HG02798 (cell line): ENCODE results near the gene MED13.

Source experiments
- ATAC-seq: cut with Tn5 transposase; IDR thresholded peaks from one replicate; pipeline ENCODE4 v1.9.1; 2021; ENCODE audit warnings: mild to moderate bottlenecking; ENCODE audit not compliant: unreplicated experiment, poor library complexity

Gene MED13

DNA sequence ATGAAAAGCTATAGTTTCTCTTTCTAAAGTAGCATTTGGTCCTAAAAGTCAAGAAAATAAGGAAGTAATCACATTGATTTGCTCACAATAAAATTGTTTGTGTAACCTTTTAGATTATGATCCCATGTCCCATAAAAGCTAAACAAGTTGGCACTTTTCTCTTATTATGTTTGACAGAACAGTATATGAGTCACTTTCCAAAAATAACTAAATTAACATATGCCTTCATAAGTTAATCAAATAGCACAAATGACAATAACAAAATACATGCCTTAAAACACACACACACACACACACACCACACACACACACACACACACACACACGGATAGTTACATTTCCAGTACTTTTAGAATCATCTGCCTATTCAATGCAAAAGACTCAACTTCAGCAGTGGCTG is 2.8 kb downstream of the MED13 start:
- no peak for ATAC-seq

- no peak for ATAC-seq
Measured at GRCh38 chr17:62059414-62059813, 5.7 kb downstream of the MED13 start.

DNA sequence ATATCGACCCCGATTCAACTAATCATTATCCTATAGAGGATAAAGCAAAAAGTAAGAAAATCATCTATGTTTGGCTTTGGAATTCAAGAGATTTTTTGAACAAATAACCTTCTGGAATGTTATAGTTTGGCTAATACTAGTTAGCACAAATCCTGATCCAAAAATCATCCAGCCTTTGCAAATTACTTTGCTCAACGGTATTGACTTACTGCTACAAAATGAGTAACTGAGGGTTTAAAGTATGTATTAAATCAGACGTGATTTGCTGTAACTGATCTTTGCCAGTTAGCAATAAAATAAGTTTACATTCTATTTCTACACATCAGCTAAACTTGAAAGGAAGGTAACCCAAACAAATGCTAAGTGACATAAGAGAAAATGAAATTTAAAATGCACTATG is 6.5 kb downstream of the MED13 start:
- no peak for ATAC-seq

DNA sequence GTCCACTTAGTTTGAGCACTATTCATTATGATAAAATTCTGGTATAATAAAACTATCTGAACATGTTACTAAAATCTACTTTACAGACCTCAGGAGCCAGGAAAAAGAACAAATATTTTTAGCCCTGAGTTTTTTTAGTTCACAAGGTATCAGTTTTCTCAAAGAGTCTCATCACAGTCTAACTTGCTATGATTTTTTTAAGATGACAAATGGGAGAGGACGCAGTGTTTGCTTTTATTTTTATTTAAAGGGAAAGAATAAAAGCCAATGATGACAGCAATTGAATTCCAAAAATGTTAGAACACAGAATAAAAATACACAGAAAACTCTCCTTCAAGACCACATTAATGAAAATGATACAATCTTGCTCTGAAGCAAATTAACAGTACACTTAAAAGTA is 7.4 kb downstream of the MED13 start:
- ATAC-seq, result no peak

- ATAC-seq, result no peak
Measured at GRCh38 chr17:62052765-62053338, 12.2 kb downstream of the MED13 start.

GRCh38 chr17:62051053-62051452 is 14.0 kb downstream of the MED13 start:
- no peak for ATAC-seq

DNA sequence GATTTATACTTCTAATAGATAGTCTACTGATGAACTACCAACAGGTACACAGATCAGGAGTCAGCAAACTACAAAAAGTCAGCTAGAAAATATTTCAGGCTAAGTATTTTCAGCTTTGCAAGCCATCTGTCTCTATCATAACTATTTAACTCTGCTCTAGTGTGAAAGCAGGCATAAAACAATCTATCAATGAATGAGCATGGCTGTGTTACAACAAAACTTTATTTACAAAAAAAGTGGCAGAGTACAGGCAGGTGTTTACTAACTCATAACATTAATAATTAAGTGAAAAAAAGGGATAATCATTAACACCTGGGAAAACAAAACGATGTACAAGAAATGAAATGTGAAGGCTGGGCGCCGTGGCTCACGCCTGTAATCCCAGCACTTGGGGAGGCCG is 15.8 kb downstream of the MED13 start:
- ATAC-seq, result no peak

DNA sequence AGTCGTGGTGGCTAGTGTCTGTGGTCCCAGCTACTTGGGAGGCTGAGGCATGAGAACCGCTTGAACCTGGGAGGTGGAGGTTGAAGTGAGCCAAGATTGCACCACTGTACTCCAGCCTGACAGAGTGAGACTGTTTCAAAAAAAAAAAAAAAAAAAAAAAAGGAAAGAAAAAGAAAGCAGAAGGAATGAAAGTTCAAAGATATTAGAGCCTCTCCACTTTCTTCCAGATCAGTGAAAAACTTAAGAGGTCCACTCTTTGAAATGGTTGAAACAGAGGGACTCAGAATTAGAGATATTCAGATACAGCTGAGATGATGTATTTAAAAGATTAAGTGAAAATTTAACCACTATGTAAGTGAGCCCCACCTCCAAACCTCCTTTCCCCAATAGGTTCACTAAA is 16.8 kb downstream of the MED13 start:
- no peak for ATAC-seq

DNA sequence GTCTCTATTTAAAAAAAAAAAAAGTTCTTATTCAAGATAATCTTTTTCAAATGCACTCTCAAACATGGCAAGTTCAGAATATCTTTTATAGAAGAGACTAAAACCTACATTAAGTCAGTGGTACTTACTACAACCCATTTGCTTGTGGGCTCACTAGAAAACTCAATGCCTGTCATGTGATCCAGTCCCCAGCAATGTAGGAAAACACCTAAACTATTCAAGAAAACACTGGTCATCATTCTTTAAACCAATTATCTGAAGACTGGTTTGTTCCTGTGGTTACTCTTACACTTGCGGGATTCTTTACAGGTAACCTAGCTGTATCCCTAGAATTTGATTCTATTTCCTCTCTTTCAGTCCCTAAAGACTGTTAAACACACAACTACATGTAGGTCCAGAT is 19.6 kb downstream of the MED13 start:
- ATAC-seq, result no peak

DNA sequence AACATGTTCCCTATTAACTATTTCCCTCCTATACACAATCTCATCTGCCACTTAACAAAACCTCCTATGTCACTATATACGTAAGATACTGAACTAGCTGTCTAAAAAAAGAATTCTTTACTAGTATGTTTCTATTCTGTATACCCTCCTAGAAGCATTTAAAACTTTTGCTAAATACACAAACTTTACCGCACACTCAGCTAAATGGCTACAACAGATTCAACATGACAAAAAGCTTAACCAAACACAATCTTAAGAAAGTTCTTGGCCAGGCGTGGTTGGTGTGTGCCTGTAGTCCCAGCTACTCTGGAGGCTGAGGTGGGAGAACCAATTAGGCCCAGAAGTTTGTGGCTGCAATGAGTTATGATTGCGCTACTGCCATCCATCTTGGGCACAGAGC is 20.0 kb downstream of the MED13 start:
- ATAC-seq, result no peak

DNA sequence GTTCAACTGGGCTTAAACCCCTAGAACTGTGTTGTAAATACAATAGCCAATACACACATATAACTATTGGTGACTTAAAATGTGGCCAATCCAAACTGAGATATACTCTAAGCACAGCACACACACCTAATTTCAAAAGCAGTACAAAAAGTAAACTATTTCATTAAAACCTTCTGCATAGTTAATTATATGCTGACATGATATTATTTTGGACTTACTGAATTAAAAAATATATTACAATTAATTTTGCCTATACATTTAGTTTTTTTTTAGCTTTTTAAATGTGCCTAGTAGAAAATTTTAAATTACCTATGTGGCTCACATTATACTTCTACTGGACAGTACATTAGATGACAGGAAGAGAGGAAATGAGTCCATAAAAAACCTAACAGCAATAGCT is 21.5 kb downstream of the MED13 start:
- ATAC-seq, result no peak

DNA sequence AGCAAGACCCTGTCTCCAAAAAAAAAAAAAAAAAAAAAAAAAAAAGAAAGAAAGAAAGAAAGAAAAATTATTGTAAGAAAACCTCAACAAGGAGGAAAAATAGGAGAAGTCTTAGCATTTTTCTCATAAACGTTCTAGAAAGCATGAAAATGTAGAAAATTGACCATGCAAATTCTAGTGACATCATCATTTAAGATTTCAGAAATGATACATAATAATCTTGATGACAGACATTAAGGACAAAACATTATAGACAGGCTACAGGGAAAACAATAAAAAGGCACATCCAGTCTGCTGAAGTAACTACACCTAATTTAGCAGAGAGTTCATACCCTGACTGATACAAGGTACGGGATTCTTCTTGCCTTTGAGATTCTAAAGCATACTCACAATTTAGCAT is 21.9 kb downstream of the MED13 start:
- no peak for ATAC-seq

GRCh38 chr17:62038248-62038647 is 26.8 kb downstream of the MED13 start:
- ATAC-seq, result no peak

- no peak for ATAC-seq
Measured at GRCh38 chr17:62033317-62033716, 31.8 kb downstream of the MED13 start.

GRCh38 chr17:62032480-62032879 is 32.6 kb downstream of the MED13 start:
- no peak for ATAC-seq

DNA sequence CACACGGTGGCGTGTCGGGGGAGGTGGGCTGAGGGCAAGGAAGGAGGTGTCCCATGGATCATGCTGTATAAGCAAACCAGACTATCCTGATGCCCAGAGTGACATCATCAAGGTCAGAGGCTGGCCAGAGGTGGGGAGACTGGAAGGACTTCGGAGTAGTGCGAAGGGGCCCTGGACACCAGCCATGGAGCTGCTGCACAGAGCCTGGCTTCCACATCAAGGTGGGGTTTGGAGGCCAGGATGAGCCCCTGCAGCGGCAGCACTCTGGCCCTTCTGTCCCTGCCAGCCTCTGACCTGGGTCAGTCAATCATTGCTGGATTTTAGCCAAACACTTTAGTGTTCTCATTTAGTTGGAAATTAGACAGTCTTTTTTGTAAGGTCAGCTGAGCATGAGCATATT is 34.8 kb downstream of the MED13 start:
- ATAC-seq, result no peak

GRCh38 chr17:62024866-62025265 is 40.2 kb downstream of the MED13 start:
- ATAC-seq, result no peak

DNA sequence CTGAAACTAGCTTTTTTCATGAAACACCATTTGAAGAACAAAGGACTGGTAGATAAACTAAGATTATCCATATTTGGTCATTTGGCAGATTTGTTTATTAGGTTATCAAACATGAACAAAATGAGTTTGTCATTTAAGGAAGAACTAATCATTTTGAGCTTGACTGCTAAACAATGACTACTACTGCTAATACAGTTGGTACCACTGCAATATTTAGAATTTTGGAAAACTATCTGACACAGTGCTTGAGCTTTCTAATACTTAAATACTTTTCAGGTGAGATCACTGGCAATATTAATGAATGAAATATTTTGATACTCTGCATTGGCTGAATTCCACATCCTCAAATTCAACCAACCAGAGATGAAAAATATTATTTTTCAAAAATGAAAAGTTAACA is 47.2 kb downstream of the MED13 start:
- no peak for ATAC-seq

GRCh38 chr17:62017496-62017895 is 47.6 kb downstream of the MED13 start:
- no peak for ATAC-seq

- no peak for ATAC-seq
Measured at GRCh38 chr17:62014526-62014925, 50.6 kb downstream of the MED13 start.

- no peak for ATAC-seq
Measured at GRCh38 chr17:62009220-62009619, 55.9 kb downstream of the MED13 start.

- ATAC-seq, result no peak
Measured at GRCh38 chr17:62008294-62008693, 56.8 kb downstream of the MED13 start.

GRCh38 chr17:62004388-62004787 is 60.7 kb downstream of the MED13 start:
- no peak for ATAC-seq
